GM19035 (cell line): ENCODE measurements around the gene TSPAN5.
A peak's percentile ranks its signal among the peaks of the same experiment; 100 is the strongest.

Experiments
- ATAC-seq: cut with Tn5 transposase; IDR thresholded peaks from one replicate; pipeline ENCODE4 v1.9.1; 2021; ENCODE audit not compliant: unreplicated experiment

TSPAN5 gene

DNA sequence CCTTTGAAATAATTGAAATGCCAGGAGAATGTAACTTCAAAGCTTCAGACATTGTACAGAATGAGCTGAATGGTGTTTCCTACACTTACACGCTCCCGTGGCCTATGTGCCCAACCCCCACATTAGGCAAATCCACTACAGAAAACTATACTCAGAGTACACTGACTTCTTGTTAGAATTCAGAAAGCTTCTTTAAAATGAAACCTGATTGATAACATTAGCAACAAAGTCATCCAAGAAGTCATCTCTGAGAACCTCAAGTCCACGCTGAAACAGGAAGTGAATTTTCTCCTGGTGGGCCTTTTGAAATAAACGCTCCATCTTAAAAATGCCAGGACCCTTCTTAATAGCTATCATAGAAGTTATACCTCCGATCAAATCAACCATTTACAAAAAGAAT, 136.3 kb downstream of the TSPAN5 start:
- no peak for ATAC-seq

DNA sequence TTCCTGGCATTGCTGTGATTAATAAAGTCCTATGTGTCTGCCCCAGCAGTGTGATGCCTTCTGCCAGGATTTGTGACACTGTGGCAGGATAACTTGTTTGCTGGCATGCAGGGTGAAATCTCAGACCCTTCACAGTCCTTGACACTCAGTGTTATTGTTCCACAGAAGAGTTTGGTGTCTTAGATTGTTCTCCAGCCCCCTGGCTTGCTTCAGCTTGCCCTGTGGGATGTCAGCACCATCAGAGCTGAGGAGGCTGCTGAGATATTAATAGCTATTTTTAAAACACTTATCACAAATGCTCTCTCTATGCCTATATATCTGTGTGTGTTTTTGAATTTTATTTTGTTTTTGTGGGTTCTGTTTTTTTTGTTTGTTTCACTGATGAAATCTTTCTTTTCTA, 136.9 kb downstream of the TSPAN5 start:
- ATAC-seq: no peak

DNA sequence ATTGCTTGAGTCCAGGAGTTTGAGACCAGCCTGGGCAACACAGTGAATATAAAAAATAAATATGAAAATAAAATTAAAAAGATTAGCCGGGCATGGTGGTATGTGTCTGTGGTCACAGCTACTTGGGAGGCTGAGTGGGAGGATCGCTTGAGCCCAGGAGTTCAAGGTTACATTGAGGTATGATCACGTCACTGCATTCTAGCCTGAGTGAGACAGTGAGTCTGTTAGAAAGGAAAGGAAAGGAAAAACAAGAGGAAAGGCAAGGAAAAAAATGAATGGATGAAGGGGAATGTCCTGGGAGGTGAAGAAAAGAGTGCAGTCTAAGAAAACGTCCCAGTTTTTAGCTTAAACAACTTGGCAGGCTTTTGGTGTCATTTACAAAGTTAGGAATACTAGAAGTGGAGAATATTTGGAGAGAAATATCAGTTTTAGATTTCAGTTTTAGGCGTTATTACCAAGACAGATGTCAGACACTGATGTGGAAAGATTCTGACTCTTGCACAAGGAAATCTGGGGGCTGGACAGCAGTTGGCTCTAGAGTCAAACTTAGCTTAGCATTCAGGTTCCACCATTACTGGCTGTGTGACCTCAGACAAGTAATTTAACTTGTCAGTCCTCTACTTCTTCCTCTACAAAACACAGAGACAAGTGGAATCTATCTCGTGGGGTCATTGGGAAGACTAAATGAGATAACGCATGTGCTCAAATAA, 139.0 kb downstream of the TSPAN5 start:
- ATAC-seq: no peak

DNA sequence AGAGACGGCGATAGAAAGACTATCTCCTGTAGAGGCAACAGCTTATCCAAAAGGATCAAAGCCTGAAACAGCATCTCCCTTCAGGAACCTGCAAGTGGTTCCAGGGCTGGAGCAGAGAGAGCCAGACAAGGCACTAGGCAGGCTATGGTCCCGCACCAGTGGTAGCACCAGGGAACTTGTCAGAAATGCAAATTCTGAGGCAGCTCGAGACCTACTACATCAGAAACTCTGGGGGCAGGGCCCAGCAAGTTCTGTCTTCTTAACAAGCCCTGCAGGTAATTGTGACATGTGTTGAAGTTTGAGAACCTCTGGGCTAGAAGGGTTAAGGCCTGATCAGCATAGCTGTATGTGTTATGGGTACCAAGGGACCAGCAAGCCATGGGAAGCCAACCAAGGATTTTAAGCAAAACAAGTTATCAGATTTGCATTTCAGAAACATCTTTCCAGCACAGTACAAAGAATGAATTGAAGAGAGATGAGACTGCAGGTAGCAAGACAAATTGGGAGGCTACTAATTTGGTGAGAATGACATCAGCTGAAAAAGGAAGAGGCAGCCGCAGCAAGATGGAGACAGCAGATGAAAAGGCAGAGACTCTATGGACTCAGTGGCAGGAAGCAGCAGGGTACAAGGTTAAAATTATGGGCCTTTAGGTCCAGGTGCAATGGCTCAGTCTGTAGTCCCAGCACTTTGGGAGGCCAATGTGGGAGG, 139.7 kb downstream of the TSPAN5 start:
- ATAC-seq: peak; percentile 99

DNA sequence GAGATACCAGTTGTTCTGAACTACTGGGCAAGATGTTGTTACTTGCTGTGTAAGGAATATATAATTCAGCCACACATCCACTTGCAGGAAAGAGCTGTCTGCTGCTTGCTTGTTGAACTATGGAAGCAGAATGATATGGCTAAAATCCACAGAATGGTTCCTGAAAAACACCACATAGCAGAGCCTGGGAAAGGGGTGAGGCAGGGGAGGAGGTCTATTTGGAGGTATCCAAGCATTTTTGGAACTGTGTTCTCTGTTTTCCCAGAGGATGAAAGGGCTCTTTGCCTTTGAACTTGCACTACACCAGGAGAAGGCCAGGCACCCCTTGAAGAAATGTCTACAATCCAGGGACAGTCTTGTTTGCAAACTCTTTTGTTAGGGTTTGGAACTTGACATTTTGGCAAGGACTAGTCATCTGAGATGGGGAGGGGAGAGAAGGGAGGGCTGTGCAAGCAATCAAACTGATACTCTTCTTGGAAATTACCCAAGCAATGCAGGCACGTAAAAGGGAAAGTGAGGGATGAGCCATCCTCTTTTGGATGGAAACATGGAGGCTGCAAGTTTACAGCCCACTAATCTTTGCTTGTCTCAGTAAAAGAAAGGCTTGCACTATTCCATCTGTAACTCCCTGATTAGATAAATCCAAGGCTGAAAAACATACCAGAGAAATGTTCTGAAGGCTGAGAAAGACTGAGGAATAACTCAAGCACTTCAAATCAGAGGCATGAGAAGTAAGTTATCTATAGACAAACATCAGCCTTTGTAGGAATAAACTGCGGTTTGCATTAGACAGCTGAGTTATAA, 141.0 kb downstream of the TSPAN5 start:
- ATAC-seq: no peak

DNA sequence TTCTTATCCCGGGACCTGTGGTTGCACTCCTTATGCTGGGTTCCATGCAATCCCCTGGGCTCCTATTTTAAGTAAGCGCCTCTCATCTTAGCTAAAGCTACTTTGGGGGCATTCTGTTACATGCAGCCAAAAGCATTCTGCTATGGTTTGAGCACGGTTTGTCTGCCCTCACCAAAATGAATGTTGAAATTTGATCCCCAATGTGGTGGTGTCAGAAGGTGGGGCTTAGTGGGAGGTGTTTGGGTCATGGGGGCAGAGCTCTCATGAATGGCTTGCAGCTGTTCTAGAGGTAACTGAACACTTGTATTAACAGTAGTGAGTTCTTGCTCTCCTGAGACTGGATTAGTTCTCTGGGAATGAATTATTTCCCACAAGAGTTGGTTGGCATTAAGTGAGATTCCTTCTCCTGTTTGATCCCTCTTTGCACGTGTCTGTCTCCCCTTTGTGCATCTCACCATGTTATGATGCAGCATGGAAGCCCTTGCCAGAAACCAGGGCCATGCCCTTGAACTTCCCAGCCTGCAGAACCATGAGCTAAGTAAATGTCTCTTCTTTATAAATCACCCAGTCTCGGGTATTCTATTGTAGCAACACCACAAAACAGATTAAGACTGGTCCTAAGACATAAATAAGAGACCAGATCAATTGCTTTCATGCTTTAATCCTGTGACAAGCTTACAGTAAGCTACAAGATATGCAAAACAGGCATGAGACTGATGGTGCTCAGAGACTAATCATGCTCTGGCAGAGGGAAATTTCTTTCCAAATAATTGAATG, 141.8 kb downstream of the TSPAN5 start:
- ATAC-seq: no peak

DNA sequence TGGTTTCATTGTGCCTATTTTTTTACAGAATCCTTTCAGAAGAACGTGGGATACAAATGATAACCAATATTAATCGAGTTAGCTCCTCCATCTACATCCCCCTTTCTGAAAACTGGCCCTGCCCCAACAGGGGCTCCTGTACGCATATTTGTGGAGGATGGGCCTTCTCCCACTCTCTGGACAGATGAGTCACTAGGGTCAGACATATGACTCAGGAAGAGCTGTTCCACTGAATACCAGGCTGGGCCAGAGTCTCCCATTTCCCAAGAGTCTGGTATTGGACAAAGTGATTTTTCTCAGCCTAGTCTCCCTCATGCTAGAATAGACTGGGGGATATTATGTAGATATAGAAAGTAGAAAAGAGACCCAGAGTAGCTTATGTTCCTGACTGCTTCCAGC, 142.4 kb downstream of the TSPAN5 start:
- ATAC-seq: no peak

DNA sequence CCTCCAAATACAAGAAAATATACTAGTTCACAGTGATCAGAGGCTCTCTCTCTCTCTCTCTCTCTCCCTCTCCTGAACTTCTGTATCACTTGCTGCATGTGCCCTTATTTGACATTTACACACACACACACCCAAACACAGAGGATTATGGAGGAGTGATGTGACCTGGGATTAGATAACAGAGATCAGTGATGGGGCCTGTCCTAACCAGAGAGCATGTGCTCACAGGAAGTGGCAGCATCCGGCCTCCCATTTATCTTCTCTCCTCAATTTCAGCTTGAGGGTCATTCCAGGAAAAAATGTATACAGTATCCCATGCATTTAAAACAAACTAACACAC, 143.0 kb downstream of the TSPAN5 start:
- ATAC-seq: no peak

DNA sequence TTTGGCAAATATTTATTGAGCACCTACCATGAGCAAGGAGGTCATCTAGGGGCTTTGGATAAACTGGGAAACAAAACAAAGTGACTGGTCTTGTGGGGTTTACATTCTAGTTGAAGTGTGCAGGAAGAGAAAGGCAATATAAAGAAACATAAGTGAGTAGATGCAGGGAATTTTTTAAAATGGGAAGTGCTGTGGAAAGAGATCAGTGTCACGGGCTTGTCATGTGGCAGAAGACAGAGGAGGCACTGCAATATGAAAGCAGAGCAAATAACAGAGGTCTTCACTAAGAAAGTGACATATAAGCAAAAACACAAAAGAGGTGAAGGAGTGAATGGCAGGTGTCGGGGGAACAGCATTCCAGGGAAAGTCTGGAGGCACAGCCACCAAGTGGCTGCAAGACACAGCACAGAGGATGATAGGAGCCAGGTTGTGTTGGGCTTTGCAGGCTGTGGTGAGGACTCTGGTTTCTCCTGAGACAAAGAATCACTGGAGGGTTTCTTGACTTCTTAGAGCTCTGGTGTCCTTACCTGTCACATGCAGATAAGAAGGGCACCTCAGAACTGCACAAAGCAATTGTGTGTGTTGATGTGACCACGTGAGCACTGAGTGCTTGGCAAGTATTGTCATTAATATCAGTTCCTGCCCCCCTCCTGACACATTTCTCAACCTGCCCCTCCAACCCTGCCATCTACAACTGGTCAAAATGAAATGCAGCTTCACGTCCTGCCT, 143.5 kb downstream of the TSPAN5 start:
- ATAC-seq: no peak

DNA sequence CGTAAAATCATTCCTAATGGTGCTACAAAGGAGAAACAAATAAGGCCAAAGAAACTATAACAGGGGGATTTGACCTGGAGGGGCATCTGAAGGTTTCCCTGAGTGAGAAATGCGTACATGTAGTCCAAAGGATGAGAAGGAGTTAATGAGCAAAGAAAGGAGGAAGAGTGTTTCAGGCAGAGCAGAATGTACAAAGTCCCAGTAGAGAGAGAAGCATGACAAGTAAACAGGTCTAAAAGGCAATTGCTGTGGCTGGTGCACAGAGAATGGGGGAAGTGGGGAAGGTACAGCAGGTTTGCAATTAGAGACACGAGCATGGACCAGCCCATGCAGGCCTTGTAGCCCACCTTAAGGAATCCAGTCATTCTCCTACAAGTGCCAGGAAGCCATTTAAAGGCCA, 145.5 kb downstream of the TSPAN5 start:
- no peak for ATAC-seq

DNA sequence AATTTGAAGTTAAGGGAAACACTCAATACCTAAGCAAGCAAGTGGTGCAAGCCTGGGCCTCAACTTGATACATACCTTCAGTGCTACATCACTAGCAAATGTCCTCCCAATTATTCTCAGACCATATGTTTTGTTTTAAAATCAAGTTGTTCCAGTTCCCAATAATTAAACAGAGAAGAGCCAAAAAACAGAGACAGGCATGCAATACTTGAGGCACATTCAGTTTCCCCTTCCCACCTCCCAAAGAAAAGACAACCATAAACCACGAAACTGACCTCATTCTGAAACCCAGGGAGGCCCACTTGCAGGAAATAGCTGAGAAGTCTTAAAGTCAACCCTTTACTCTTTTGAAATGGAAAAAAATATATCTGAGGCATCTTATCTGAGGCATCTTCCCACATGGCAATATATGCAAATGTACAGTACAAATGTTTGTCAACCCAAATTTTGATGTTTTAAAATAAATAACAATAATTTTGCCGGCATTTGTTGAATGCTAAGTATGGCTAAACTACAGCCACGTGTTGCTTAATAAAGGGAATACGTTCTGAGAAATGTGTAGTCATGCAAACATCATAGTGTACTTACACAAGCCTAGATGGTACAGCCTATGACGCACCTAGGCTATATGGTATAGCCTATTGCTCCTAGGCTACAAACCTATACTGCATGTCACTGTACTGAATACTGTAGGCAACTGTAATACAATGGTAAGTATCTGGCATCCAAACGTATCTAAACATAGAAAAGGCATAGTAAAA, 147.5 kb downstream of the TSPAN5 start:
- no peak for ATAC-seq

DNA sequence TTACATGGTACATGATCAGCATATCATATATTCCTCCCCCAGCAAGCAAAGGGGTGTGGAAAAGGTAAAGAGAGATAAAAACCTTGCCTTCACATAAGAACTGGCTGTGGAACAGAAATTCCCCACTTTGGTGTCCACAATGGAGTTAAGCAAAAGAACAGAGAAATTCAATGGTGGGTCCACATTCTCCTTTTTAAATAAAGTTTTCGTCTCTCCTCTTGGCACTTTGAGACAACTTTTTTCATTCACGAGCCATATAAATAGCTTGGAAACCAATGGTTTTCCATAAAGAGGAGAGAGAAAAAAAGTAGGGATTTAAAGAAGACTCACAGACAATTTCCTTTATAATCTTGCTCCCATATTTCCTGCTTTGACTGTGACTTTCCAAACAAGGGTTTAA, 148.1 kb downstream of the TSPAN5 start:
- ATAC-seq: no peak

DNA sequence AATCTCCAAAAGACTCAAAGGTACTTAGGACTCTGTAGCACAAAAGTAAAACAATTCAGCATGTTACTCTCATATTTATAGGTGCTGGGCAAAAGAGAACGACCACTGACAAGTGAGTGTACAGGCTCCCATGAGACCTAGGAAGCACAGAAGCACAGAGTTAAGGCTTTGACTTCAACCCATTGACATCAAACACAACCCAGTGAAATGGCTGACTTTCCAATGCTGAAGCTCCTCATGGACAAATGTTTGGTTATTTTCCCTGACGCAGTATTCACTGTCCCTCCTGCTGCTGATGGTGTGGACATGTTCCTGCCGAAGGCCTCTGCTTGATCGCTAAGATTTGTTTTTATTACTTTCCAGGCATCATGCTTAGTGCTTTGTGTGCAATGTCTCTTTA, 148.7 kb downstream of the TSPAN5 start:
- ATAC-seq: no peak

DNA sequence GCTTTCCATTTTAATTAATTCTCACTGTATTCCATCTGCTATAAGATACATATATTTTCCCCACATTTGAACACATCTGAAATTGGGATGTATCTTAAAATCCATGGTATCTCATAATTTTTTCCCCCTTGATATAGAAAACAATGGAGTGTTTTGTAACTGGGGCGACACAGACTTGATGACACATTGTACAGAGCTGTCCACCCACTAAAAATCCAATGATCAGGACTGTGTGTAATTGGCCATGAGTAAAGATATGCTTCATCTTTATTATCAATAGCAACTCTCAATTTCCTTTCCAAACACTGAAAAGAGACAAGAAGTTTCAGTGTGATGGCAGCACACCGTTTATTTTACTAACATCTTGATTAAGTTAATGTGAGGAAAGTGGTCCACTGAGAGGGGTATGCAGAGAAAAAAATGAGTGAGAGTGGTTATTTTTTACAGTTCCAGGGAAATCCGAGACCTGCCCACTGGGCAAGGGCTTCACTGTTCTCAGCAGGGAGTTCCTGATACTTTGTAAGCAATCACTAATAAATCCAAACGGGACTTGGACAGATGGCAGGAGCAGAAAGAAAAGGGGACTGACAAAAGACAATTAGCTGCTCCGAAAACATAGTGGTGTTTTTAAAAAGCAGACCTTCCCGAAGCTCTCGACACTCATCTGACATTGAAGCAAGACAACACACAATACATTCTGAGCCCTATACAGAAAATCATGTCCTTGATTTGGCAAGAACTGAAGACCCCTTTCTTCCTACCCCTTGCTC, 149.4 kb downstream of the TSPAN5 start:
- ATAC-seq: no peak

DNA sequence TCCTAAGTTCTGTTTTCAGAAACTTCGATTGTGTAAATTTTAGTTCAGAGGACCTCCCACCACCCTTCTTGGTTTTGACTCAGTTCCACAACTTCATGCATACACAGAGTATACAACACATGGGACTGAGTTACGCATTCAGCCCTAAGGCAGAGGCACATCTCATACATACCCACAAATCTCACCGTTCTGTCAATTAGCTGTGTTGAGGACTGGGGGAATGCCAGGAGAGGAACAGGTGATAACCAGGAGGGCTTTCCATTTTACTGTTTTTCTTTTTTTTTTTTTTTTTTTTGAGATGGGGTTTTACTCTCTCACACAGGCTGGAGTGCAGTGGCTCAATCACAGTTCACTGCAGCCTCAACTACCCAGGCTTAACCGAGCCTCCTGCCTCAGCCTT, 150.2 kb downstream of the TSPAN5 start:
- ATAC-seq: no peak

DNA sequence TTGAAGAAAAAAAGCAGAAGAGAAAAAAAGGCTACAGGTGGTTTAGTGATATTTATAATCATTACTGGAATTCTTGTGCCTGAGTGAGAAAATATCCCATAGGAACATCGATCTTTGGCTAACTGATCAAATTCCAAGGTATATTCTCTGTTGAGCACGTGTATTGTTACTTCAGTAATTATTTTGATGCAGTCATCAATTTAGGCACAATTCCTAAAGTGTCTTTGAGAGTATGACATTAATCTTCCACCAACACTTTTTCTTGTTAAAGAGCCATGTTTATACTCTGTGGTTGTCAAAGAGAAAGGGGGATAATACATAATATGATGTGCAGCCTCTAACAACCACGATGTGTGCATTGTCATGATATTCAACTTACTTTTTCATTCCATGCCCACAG, 151.1 kb downstream of the TSPAN5 start:
- ATAC-seq: no peak

DNA sequence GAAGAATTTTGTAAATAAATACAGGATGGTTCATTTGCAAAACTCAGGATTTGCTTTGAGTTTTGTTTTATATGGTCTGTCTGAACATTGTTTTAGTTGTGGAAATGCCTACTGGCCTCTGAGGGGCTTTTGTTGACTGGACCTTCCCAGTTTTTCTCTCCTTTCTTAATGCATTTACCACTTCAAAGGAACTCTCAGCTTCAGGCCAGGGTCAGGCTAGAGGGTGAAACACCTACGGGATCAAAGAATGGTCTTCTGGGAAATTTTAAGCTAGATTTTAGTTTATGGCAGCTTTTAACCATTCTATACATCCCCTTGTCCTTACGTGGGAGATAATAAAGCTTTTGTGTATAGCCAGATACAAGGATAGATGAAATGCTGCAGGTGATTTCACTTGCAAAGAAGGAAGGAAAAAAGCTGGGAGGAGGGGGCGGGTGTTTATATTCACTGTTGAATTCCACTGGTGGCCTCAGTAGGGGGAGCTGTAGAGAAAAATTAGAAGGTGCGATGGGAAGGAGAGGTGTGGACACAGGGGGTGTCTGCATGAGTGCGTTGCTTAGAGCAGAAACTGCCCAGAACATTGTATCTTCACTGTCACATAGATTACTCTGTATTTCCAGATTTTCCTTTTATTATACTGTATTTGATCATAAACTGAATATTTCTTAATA, 151.8 kb downstream of the TSPAN5 start:
- no peak for ATAC-seq

DNA sequence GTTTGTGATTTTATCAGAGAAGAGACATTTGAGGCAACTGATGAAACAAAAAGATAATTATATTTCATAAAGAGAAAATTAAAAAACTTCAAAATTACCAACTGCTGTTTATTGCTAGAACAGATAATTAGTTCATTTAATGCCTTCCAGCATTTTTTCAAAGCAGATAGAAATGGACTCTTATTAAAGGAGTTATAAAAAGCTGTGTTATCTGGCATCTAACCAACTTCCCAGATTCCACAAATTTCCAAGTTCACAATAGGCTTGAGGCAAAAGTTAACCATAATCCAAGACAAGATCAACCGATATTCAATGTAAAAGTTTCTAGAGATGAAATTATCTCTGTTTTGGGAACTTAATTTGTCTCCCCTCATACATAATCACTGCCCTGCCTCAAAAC, 152.4 kb downstream of the TSPAN5 start:
- ATAC-seq: no peak

DNA sequence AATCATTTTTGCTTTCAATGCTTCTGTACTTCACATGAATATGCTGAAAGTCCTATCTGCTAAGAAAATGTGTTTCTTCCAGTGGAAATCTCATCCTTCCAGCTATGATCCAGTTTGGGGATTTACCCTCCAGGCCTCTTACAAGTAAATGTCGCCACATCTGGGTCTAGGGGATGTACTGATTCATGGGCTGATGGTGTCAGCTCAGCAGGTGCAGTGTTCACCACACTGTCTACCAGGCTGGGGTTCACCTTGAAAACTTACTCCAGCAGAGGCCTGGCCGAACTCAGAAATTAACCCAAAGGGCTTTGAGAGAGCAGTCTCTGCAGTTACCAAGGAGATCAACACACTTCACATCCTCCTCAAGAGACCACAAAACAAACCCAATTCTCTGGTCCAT, 154.3 kb downstream of the TSPAN5 start:
- ATAC-seq: no peak
